Gastrocnemius medialis (tissue), 4 donors: ENCODE data around the gene AKR1B15.

Source experiments
- POLR2A ChIP-seq, 2 donors: fragments of 450-650 bp; IDR thresholded peaks; one replicate each; pipeline ENCODE4 v1.6.1; 2017; ENCODE audit warnings: antibody characterized with exemption in 2 of 2, mild to moderate bottlenecking in 2 of 2, moderate library complexity in 2 of 2
- TF ChIP-seq, protein P1 (sequence below), 5 experiments: fragments of 450-650 bp in 3 of 5; fragments of 200-600 bp in 2 of 5; sonication (generic) in 2 of 5; IDR thresholded peaks in 4 of 5; conservative IDR thresholded peaks in 1 of 5; 1 replicate in 4 of 5; 2 replicates in 1 of 5; pipeline ENCODE4 v1.5.1; 2016 to 2019; ENCODE audit warnings: antibody characterized with exemption in 5 of 5, mild to moderate bottlenecking in 3 of 5, moderate library complexity in 3 of 5

DNA sequence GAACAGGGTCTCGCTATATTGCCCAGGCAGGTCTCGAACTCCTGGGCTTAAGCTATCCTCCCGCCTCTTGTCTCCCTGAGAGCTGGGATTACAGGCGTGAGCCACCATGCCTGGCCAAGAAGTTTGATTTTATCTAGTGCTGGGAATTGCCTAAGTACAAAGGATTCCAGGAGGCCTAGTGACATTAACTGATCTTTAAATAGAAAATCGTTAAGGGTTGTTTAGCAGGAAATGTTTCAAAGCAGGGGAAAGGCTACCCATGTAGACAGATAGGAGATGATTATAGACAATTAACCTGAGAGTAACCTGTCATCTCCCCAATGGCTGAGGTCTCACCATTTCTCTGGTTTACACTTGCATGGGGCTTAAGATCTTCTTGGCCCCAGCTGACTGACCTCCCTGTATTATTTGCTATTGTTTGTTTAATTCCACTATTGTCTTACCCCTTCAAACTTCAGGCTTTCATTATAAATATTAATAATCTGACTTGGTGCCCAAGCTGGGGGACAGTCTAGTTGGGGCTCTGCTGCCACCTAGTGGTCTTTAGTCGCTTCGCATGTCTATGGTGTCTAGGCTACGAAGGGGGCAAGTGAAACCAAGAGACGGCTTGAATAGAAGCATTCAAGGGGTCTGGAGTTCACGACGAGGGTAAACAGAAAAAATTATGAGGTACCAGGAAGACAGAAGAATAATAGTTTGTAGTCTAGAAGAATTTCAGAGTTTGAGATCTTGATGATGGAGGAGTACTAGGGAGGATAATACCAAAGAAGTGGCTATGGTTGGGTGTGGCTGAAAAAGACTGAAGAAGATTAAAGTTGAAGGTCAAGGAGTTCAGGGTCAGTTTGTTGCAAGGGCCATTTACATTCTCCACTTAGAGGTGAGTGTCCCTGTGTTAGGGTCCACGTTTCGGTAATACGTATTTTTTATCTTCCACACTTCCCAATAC lies 57.3 kb downstream of the AKR1B15 start:
- TF ChIP-seq, protein P1, sequence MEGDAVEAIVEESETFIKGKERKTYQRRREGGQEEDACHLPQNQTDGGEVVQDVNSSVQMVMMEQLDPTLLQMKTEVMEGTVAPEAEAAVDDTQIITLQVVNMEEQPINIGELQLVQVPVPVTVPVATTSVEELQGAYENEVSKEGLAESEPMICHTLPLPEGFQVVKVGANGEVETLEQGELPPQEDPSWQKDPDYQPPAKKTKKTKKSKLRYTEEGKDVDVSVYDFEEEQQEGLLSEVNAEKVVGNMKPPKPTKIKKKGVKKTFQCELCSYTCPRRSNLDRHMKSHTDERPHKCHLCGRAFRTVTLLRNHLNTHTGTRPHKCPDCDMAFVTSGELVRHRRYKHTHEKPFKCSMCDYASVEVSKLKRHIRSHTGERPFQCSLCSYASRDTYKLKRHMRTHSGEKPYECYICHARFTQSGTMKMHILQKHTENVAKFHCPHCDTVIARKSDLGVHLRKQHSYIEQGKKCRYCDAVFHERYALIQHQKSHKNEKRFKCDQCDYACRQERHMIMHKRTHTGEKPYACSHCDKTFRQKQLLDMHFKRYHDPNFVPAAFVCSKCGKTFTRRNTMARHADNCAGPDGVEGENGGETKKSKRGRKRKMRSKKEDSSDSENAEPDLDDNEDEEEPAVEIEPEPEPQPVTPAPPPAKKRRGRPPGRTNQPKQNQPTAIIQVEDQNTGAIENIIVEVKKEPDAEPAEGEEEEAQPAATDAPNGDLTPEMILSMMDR (IDR thresholded peaks at IDR 0.05 in 4 of 5, conservative IDR thresholded peaks at IDR 0.05 in 1 of 5) = peak; percentile 81 to 98 (median 89)
- TF ChIP-seq POLR2A (IDR thresholded peaks at IDR 0.05) = no peak
